HepG2 (cell line): ENCODE measurements around the gene PLCB2. TPM values are rescaled to one million over a fixed set of nuclear protein-coding genes. Genes with fewer than 3 reads are reported as not detected.

Source experiments
- ATAC-seq: fragments of 200-7000 bp; cut with Tn5 transposase; 3 replicates; pipeline ENCODE4 v1.9.1; 2020; ENCODE audit warnings: mild to moderate bottlenecking, moderate library complexity
- BruUV-seq: library from RNA; stranded (reverse); fragments of 400-500 nt; replicated peaks from 2 replicates; lab custom pipeline; 2021; lab: Mats Ljungman, UMichigan
- CTCF ChIA-PET: fragments of 300-600 bp; formaldehyde crosslinking; extraction: SDS; loops from one replicate; lab custom pipeline; 2021; ENCODE audit warnings: low total read pairs, inconsistent platforms, low intra/inter-chr PET ratio; lab: Yijun Ruan, JAX
- POLR2A ChIA-PET: fragments of 350-600 bp; sonication (Branson Sonifier 250); formaldehyde crosslinking; loops from one replicate; lab custom pipeline; 2020; ENCODE audit warnings: antibody characterized with exemption, inconsistent platforms; lab: Yijun Ruan, JAX
- DNase-seq: peaks from one replicate; pipeline ENCODE4 v3.0.0-alpha.2; 2015; ENCODE audit warnings: low spot score
- FAIRE-seq: peaks from 3 replicates; lab custom pipeline; 2011; peaks lifted over from hg19 to GRCh38; lab: Jason Lieb, UNC
- H2AFZ ChIP-seq: one replicate; pipeline ENCODE4 v1.6.1; 2011; ENCODE audit warnings: low read length, inconsistent platforms
- H3K27ac ChIP-seq: fragments of 300-600 bp; 3 replicates; pipeline ENCODE4 v1.8.0; 2011; ENCODE audit warnings: mixed run types, mild to moderate bottlenecking, mixed read lengths, low read length, inconsistent platforms; ENCODE audit not compliant: insufficient read depth; ENCODE audit errors: extremely low read length
- H3K27me3 ChIP-seq, 2 experiments: fragments of 200-600 bp in 1 of 2; 2 replicates in 1 of 2; 3 replicates in 1 of 2; pipeline versions ENCODE4 v1.6.0 to v1.8.0; 2011; ENCODE audit warnings: low read length in 2 of 2, mild to moderate bottlenecking in 2 of 2, moderate library complexity in 2 of 2, inconsistent platforms in 1 of 2; ENCODE audit not compliant: insufficient read depth in 2 of 2, control insufficient read depth in 1 of 2
- H3K36me3 ChIP-seq, 2 experiments: fragments of 200-600 bp in 1 of 2; replicated peaks in 1 of 2; 2 replicates in 1 of 2; 3 replicates in 1 of 2; pipeline versions ENCODE4 v1.5.1 to v1.8.0; 2011; ENCODE audit warnings: low read length in 2 of 2, inconsistent platforms in 1 of 2; ENCODE audit not compliant: insufficient read depth in 2 of 2, control insufficient read depth in 1 of 2
- H3K4me1 ChIP-seq: 2 replicates; pipeline ENCODE4 v1.5.1; 2012; ENCODE audit warnings: low read length, inconsistent platforms; ENCODE audit not compliant: insufficient read depth
- H3K4me2 ChIP-seq: 2 replicates; pipeline ENCODE4 v1.6.0; 2011; ENCODE audit warnings: low read depth, low read length, inconsistent platforms
- H3K4me3 ChIP-seq, 3 experiments: fragments of 200-600 bp in 1 of 3; sonication (generic), shearing (Covaris generic) in 1 of 3; replicated peaks in 1 of 3; 2 replicates each; pipeline ENCODE4 v1.5.1; 2011 to 2016; ENCODE audit warnings: low read length in 3 of 3, inconsistent platforms in 2 of 3, low read depth in 2 of 3, mild to moderate bottlenecking in 2 of 3, control low read depth in 1 of 3, mixed read lengths in 1 of 3; ENCODE audit not compliant: insufficient read depth in 1 of 3
- H3K79me2 ChIP-seq: one replicate; pipeline ENCODE4 v1.6.1; 2011; ENCODE audit warnings: low read length, inconsistent platforms; ENCODE audit not compliant: insufficient read depth
- H3K9ac ChIP-seq: 2 replicates; pipeline ENCODE4 v1.6.0; 2011; ENCODE audit warnings: mild to moderate bottlenecking, low read depth, low read length, inconsistent platforms; ENCODE audit not compliant: insufficient read depth
- H3K9me3 ChIP-seq: 2 replicates; pipeline ENCODE4 v1.5.1; 2012; ENCODE audit warnings: mild to moderate bottlenecking, low read length
- H4K20me1 ChIP-seq: 2 replicates; pipeline ENCODE4 v1.6.0; 2011; ENCODE audit warnings: inconsistent platforms, mild to moderate bottlenecking, low read length, moderate library complexity; ENCODE audit not compliant: insufficient read depth
- AKNA ChIP-seq: sonication (generic); formaldehyde crosslinking; IDR thresholded peaks from 2 replicates; pipeline ENCODE4 v1.4.0; 2020; ENCODE audit warnings: missing genetic modification reagents, borderline replicate concordance
- HNRNPK ChIP-seq: fragments of 200-400 bp; formaldehyde crosslinking; IDR thresholded peaks from 2 replicates; pipeline ENCODE4 v1.6.1; 2018; ENCODE audit warnings: low read length, low read depth, moderate library complexity, mild to moderate bottlenecking; ENCODE audit not compliant: poor library complexity, severe bottlenecking
- ISX ChIP-seq: sonication (generic); formaldehyde crosslinking; conservative IDR thresholded peaks from 2 replicates; pipeline ENCODE4 v1.5.0; 2020; ENCODE audit warnings: missing genetic modification reagents
- MAF1 ChIP-seq: sonication (generic); formaldehyde crosslinking; IDR thresholded peaks from 2 replicates; pipeline ENCODE4 v1.5.0; 2020; ENCODE audit warnings: missing genetic modification reagents, borderline replicate concordance
- RAD51 ChIP-seq: fragments of 450-650 bp; IDR thresholded peaks from 2 replicates; pipeline ENCODE4 v1.6.1; 2016; ENCODE audit warnings: borderline replicate concordance
- TBP ChIP-seq: sonication (generic); formaldehyde crosslinking; IDR thresholded peaks from 2 replicates; pipeline ENCODE4 v1.5.0; 2020; ENCODE audit warnings: missing genetic modification reagents
- TCF7L2 ChIP-seq: IDR thresholded peaks from 2 replicates; pipeline ENCODE4 v1.6.1; 2011; ENCODE audit warnings: mild to moderate bottlenecking, low read depth, low read length, moderate library complexity
- ZBTB37 ChIP-seq: sonication (generic); formaldehyde crosslinking; IDR thresholded peaks from 2 replicates; pipeline ENCODE4 v1.4.0; 2020; ENCODE audit warnings: mild to moderate bottlenecking, missing genetic modification reagents
- ZNF432 ChIP-seq: sonication (generic); formaldehyde crosslinking; IDR thresholded peaks from 2 replicates; pipeline ENCODE4 v1.5.0; 2020; ENCODE audit warnings: missing genetic modification reagents, mild to moderate bottlenecking, borderline replicate concordance
- ZNF547 ChIP-seq: sonication (generic); formaldehyde crosslinking; IDR thresholded peaks from 2 replicates; pipeline ENCODE4 v1.5.1; 2020; ENCODE audit warnings: mild to moderate bottlenecking, missing genetic modification reagents
- ZNF564 ChIP-seq: sonication (generic); formaldehyde crosslinking; IDR thresholded peaks from 2 replicates; pipeline ENCODE4 v1.8.1; 2023; ENCODE audit warnings: mild to moderate bottlenecking, missing genetic modification reagents
- ZNF574 ChIP-seq: sonication (generic); formaldehyde crosslinking; IDR thresholded peaks from 2 replicates; pipeline ENCODE4 v1.4.0; 2020; ENCODE audit warnings: missing genetic modification reagents
- ZSCAN12 ChIP-seq: sonication (generic); formaldehyde crosslinking; IDR thresholded peaks from 2 replicates; pipeline ENCODE4 v1.9.0; 2021; ENCODE audit warnings: mild to moderate bottlenecking, missing genetic modification reagents
- WGBS: methylation state at CpG from one replicate; pipeline ENCODE4 v1.1.6; 2017; ENCODE audit warnings: low lambda C conversion rate; 5-methylcytosine and 5-hydroxymethylcytosine counted together
- in situ Hi-C: cut with HindIII; loops from 2 replicates; pipeline ENCODE4 v1.10.0; 2017; ENCODE audit warnings: low pct_unique_long_range_greater_than_20kb; ENCODE audit not compliant: extremely low pct_ligation_motif_present
- intact Hi-C: fragments of 100-400 bp; cut with micrococcal nuclease; formaldehyde crosslinking; loops from one replicate; pipeline ENCODE4 v1.10.0; 2022; ENCODE audit not compliant: unreplicated experiment
- polyA plus RNA-seq, 8 experiments: library from polyadenylated mRNA; depleted of rRNA in 3 of 8; stranded (reverse) in 7 of 8; unstranded in 1 of 8; fragments of >200 nt; fragmentation: Illumina TruSeq in 4 of 8; extraction: Trizol in 4 of 8; gene quantifications; 2 replicates each; pipeline versions ENCODE4 v1.2.1 to v1.2.3, GENCODE V29; 2011 to 2016; ENCODE audit warnings: low read depth in 4 of 8, missing spikeins in 1 of 8, mixed read lengths in 1 of 8; ENCODE audit not compliant: insufficient read depth in 1 of 8
- total RNA-seq, 5 experiments: library from RNA; depleted of rRNA; stranded (reverse); fragments of >200 nt; fragmentation: Illumina TruSeq; extraction: Trizol; gene quantifications; 2 replicates each; pipeline ENCODE4 v1.2.3, GENCODE V29; 2016; ENCODE audit warnings: low read depth in 1 of 5
- TF ChIP-seq, protein P1 (sequence below): sonication (generic); formaldehyde crosslinking; IDR thresholded peaks from 2 replicates; pipeline ENCODE4 v1.5.0; 2020; ENCODE audit warnings: mild to moderate bottlenecking, missing genetic modification reagents

PLCB2 gene
- total and polyA plus RNA-seq, 2 of the 13 experiments (the other 11 are each of a cell fraction or from before 2014, with no cell fraction given): 0.11 TPM; not detected in 1

DNA sequence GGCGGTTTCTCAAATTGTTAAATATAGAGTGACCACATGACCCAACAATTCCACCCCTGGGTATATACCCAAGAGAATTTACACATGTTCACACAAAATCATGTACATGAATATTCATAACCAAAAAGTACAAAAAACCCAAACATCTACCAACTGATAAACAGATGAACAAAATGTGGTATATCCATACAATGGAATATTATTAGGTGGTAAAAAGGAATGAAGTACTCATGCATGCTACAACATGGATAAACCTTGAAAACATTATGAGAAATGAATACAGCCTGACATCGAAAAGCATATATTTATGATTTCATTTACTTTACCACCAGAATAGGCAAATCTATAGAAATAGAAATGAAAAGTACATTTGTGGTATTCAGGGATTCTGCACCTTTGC, 7.4 kb downstream of the PLCB2 start:
- H3K4me1 ChIP-seq: no peaks in the 10 kb centered on the region
- H3K4me2 ChIP-seq: no peak overlapping the region
- TF ChIP-seq MAF1 (CRISPR knock-in tag) (no peak), RAD51 (no peak), TBP (CRISPR knock-in tag) (no peak), HNRNPK (no peak), TCF7L2 (no peak), ZBTB37 (no peak), AKNA (no peak), ZNF574 (CRISPR knock-in tag) (no peak), ZNF432 (no peak), ZSCAN12 (CRISPR knock-in tag) (no peak), ZNF547 (CRISPR knock-in tag) (no peak), ZNF564 (no peak), ISX (CRISPR knock-in tag) (no peak)
- TF ChIP-seq, protein P1, sequence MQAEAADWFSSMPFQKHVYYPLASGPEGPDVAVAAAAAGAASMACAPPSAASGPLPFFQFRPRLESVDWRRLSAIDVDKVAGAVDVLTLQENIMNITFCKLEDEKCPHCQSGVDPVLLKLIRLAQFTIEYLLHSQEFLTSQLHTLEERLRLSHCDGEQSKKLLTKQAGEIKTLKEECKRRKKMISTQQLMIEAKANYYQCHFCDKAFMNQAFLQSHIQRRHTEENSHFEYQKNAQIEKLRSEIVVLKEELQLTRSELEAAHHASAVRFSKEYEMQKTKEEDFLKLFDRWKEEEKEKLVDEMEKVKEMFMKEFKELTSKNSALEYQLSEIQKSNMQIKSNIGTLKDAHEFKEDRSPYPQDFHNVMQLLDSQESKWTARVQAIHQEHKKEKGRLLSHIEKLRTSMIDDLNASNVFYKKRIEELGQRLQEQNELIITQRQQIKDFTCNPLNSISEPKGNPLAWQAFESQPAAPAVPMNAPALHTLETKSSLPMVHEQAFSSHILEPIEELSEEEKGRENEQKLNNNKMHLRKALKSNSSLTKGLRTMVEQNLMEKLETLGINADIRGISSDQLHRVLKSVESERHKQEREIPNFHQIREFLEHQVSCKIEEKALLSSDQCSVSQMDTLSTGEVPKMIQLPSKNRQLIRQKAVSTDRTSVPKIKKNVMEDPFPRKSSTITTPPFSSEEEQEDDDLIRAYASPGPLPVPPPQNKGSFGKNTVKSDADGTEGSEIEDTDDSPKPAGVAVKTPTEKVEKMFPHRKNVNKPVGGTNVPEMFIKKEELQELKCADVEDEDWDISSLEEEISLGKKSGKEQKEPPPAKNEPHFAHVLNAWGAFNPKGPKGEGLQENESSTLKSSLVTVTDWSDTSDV: no peak

More for the DNA sequence above, 7.4 kb downstream of the PLCB2 start:
- no TSS peak for BruUV-seq
- H3K27me3 ChIP-seq: peaks cover 16 to 79% of the 10 kb centered on the region in 2 experiments
- intact Hi-C loops (no loop called here), in situ Hi-C loops (no loop called here)
- no peaks in the 10 kb centered on the region for H3K9me3 ChIP-seq
- WGBS: 44% methylated on average over 2 of the region's 2 CpGs
- no peak overlapping the region for H3K27ac ChIP-seq
- ATAC-seq (no peak), DNase-seq (no peak), FAIRE-seq (no peak)
- H3K36me3 ChIP-seq: no peaks in the 10 kb centered on the region
- H3K9ac ChIP-seq: no peak overlapping the region
- ChIA-PET POLR2A (no interaction called here), CTCF (no interaction called here)
- no peak overlapping the region for H3K4me3 ChIP-seq
- no peaks in the 10 kb centered on the region for H4K20me1 ChIP-seq
- H2AFZ ChIP-seq: no peak overlapping the region
- H3K79me2 ChIP-seq: no peaks in the 10 kb centered on the region
